ENCODE results near the gene F10. TPM values are rescaled to one million over a fixed set of nuclear protein-coding genes. Genes with fewer than 3 reads are reported as not detected.

F10 gene
- total and polyA plus RNA-seq, 2 of the 13 experiments (the other 11 are each of a cell fraction or from before 2014, with no cell fraction given), result 58.4 to 237 TPM

DNA sequence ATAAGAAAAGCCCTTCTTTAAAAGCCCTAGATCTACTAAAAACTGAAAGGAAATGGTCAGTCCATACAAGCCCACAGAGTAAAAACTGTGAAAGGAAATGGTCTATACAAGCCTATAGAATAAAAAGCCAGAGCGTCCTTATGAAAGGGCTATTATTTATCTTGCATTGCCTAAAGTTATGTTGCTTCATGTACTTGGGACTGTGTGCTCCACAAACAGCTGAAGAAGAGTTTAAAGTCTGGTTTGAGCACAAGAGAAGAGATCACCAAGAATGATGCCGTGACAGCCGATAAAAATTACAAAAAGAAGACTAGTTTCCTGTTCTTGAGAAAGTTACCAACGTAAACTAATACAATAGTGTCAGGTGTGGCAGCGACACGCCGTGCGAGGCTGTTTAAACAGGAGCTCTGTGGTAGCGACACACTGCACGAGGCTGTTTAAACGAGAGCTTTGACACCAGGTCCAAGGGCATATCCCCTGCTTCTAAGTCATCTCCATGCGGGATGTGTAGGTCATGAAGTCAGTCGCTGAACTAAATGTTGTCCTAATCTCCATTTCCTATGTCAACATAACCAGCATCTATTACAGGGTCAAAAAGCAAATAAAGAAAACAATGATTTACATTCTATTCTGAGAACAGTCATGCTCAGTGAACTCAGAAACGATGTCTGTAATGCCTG lies 61.0 kb downstream of the F10 start (continued):
- TF ChIP-seq MYC (CRISPR knock-in tag; IDR thresholded peaks at IDR 0.05; ENCODE audit: borderline replicate concordance) (peak; percentile 87), ZBTB38 (CRISPR knock-in tag; IDR thresholded peaks at IDR 0.05) (peak; percentile 75), ERF (CRISPR knock-in tag; IDR thresholded peaks at IDR 0.05) (peak; percentile 74), SNRNP70 (IDR thresholded peaks at IDR 0.05; ENCODE audit: low read depth, low read length) (no peak), MXI1 (IDR thresholded peaks at IDR 0.05; ENCODE audit: borderline replicate concordance, low read depth, low read length) (peak; percentile 66; the same call in 2 of the 3 replicates), ETV5 (CRISPR knock-in tag; IDR thresholded peaks at IDR 0.05; ENCODE audit: borderline replicate concordance) (peak; percentile 60; the same call in 1 of the 2 replicates), TARDBP (CRISPR knock-in tag; IDR thresholded peaks at IDR 0.05) (peak; percentile 45; the same call in 1 of the 2 replicates), SAP130 (CRISPR knock-in tag; IDR thresholded peaks at IDR 0.05; ENCODE audit: low read depth) (peak; percentile 84), ZNF292 (CRISPR knock-in tag; IDR thresholded peaks at IDR 0.05; ENCODE audit: borderline replicate concordance, low read depth) (peak; percentile 35; the same call in 1 of the 2 replicates), SALL1 (CRISPR knock-in tag; IDR thresholded peaks at IDR 0.05) (peak; percentile 96), ZMYM3 (CRISPR knock-in tag; IDR thresholded peaks at IDR 0.05) (peak; percentile 66; the same call in 1 of the 2 replicates)
- TF ChIP-seq, protein P1, sequence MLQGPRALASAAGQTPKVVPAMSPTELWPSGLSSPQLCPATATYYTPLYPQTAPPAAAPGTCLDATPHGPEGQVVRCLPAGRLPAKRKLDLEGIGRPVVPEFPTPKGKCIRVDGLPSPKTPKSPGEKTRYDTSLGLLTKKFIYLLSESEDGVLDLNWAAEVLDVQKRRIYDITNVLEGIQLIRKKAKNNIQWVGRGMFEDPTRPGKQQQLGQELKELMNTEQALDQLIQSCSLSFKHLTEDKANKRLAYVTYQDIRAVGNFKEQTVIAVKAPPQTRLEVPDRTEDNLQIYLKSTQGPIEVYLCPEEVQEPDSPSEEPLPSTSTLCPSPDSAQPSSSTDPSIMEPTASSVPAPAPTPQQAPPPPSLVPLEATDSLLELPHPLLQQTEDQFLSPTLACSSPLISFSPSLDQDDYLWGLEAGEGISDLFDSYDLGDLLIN (CRISPR knock-in tag; IDR thresholded peaks at IDR 0.05; ENCODE audit: borderline replicate concordance), result no peak
- TF ChIP-seq, protein P2, sequence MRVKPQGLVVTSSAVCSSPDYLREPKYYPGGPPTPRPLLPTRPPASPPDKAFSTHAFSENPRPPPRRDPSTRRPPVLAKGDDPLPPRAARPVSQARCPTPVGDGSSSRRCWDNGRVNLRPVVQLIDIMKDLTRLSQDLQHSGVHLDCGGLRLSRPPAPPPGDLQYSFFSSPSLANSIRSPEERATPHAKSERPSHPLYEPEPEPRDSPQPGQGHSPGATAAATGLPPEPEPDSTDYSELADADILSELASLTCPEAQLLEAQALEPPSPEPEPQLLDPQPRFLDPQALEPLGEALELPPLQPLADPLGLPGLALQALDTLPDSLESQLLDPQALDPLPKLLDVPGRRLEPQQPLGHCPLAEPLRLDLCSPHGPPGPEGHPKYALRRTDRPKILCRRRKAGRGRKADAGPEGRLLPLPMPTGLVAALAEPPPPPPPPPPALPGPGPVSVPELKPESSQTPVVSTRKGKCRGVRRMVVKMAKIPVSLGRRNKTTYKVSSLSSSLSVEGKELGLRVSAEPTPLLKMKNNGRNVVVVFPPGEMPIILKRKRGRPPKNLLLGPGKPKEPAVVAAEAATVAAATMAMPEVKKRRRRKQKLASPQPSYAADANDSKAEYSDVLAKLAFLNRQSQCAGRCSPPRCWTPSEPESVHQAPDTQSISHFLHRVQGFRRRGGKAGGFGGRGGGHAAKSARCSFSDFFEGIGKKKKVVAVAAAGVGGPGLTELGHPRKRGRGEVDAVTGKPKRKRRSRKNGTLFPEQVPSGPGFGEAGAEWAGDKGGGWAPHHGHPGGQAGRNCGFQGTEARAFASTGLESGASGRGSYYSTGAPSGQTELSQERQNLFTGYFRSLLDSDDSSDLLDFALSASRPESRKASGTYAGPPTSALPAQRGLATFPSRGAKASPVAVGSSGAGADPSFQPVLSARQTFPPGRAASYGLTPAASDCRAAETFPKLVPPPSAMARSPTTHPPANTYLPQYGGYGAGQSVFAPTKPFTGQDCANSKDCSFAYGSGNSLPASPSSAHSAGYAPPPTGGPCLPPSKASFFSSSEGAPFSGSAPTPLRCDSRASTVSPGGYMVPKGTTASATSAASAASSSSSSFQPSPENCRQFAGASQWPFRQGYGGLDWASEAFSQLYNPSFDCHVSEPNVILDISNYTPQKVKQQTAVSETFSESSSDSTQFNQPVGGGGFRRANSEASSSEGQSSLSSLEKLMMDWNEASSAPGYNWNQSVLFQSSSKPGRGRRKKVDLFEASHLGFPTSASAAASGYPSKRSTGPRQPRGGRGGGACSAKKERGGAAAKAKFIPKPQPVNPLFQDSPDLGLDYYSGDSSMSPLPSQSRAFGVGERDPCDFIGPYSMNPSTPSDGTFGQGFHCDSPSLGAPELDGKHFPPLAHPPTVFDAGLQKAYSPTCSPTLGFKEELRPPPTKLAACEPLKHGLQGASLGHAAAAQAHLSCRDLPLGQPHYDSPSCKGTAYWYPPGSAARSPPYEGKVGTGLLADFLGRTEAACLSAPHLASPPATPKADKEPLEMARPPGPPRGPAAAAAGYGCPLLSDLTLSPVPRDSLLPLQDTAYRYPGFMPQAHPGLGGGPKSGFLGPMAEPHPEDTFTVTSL (CRISPR knock-in tag; IDR thresholded peaks at IDR 0.05; ENCODE audit: borderline replicate concordance), result 0 out of 2 replicates have a peak, but pooled peaks have one; percentile 60
- TF ChIP-seq, protein P3, sequence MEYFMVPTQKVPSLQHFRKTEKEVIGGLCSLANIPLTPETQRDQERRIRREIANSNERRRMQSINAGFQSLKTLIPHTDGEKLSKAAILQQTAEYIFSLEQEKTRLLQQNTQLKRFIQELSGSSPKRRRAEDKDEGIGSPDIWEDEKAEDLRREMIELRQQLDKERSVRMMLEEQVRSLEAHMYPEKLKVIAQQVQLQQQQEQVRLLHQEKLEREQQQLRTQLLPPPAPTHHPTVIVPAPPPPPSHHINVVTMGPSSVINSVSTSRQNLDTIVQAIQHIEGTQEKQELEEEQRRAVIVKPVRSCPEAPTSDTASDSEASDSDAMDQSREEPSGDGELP (IDR thresholded peaks at IDR 0.05; ENCODE audit: borderline replicate concordance, low read depth), result peak; percentile 49
- TF ChIP-seq, protein P4, sequence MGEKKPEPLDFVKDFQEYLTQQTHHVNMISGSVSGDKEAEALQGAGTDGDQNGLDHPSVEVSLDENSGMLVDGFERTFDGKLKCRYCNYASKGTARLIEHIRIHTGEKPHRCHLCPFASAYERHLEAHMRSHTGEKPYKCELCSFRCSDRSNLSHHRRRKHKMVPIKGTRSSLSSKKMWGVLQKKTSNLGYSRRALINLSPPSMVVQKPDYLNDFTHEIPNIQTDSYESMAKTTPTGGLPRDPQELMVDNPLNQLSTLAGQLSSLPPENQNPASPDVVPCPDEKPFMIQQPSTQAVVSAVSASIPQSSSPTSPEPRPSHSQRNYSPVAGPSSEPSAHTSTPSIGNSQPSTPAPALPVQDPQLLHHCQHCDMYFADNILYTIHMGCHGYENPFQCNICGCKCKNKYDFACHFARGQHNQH (CRISPR knock-in tag; IDR thresholded peaks at IDR 0.05), result peak; percentile 69
- TF ChIP-seq, protein P5, sequence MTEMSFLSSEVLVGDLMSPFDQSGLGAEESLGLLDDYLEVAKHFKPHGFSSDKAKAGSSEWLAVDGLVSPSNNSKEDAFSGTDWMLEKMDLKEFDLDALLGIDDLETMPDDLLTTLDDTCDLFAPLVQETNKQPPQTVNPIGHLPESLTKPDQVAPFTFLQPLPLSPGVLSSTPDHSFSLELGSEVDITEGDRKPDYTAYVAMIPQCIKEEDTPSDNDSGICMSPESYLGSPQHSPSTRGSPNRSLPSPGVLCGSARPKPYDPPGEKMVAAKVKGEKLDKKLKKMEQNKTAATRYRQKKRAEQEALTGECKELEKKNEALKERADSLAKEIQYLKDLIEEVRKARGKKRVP (CRISPR knock-in tag; IDR thresholded peaks at IDR 0.05), result peak in 1 of 2 experiments; percentile 59; a peak in 2 of 4 replicates
- TF ChIP-seq, protein P6, sequence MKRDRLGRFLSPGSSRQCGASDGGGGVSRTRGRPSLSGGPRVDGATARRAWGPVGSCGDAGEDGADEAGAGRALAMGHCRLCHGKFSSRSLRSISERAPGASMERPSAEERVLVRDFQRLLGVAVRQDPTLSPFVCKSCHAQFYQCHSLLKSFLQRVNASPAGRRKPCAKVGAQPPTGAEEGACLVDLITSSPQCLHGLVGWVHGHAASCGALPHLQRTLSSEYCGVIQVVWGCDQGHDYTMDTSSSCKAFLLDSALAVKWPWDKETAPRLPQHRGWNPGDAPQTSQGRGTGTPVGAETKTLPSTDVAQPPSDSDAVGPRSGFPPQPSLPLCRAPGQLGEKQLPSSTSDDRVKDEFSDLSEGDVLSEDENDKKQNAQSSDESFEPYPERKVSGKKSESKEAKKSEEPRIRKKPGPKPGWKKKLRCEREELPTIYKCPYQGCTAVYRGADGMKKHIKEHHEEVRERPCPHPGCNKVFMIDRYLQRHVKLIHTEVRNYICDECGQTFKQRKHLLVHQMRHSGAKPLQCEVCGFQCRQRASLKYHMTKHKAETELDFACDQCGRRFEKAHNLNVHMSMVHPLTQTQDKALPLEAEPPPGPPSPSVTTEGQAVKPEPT (CRISPR knock-in tag; IDR thresholded peaks at IDR 0.05; ENCODE audit: low read depth), result no peak
